Kidney (tissue), 14 donors: Measurements from ENCODE around the gene PTTG2. TPM values are rescaled to one million over a fixed set of nuclear protein-coding genes. Genes with fewer than 3 reads are reported as not detected.

ENCODE experiments used
- DNase-seq, 5 donors: peaks; one replicate each; pipeline ENCODE4 v3.0.0-alpha.2; 2013 to 2020
- FAIRE-seq: peaks from 2 replicates; lab custom pipeline; 2012; peaks lifted over from hg19 to GRCh38; lab: Jason Lieb, UNC
- H3K27ac ChIP-seq, 2 donors: one replicate each; pipeline ENCODE4 v1.7.0; 2013; ENCODE audit warnings: low read depth in 2 of 2, low read length in 2 of 2, inconsistent platforms in 1 of 2
- H3K27me3 ChIP-seq: one replicate; pipeline ENCODE4 v1.7.1; 2013; ENCODE audit warnings: low read length, inconsistent platforms; ENCODE audit not compliant: control insufficient read depth, insufficient read depth
- H3K36me3 ChIP-seq, 3 donors: one replicate each; pipeline versions ENCODE4 v1.7.0 to v1.7.1; 2013; ENCODE audit warnings: low read length in 3 of 3, control low read depth in 1 of 3, inconsistent platforms in 1 of 3; ENCODE audit not compliant: insufficient read depth in 3 of 3, control insufficient read depth in 2 of 3
- H3K4me1 ChIP-seq, 3 donors: one replicate each; pipeline versions ENCODE4 v1.7.0 to v1.7.1; 2013; ENCODE audit warnings: low read length in 3 of 3, inconsistent platforms in 1 of 3, low read depth in 1 of 3; ENCODE audit not compliant: control insufficient read depth in 2 of 3, insufficient read depth in 2 of 3
- H3K4me3 ChIP-seq, 3 donors: one replicate each; pipeline versions ENCODE4 v1.7.0 to v1.8.1; 2013; ENCODE audit warnings: low read length in 3 of 3, control low read depth in 1 of 3, inconsistent platforms in 1 of 3
- H3K9ac ChIP-seq, 3 donors: one replicate each; pipeline versions ENCODE4 v1.7.0 to v1.7.1; 2013; ENCODE audit warnings: low read length in 3 of 3, control low read depth in 1 of 3, inconsistent platforms in 1 of 3
- H3K9me3 ChIP-seq, 3 donors: one replicate each; pipeline versions ENCODE4 v1.7.0 to v1.7.1; 2013; ENCODE audit warnings: low read length in 3 of 3, control low read depth in 1 of 3, inconsistent platforms in 1 of 3; ENCODE audit not compliant: control insufficient read depth in 2 of 3, insufficient read depth in 1 of 3
- CTCF ChIP-seq: IDR thresholded peaks from 3 replicates; pipeline ENCODE4 v1.5.1; 2012; ENCODE audit warnings: mild to moderate bottlenecking, moderate library complexity, borderline replicate concordance; ENCODE audit not compliant: insufficient read depth; ENCODE audit errors: extremely low read depth
- intact Hi-C: fragments of 100-400 bp; cut with DNase I; formaldehyde crosslinking; loops from one replicate; pipeline ENCODE4 v1.11.1; 2022
- polyA plus RNA-seq: library from polyadenylated mRNA; stranded (reverse); fragments of 350-450 nt; fragmentation: Illumina TruSeq; extraction: RNeasy Lipid Tissue Mini Kit (QIAGEN cat#74804); gene quantifications from one replicate; pipeline ENCODE4 v1.2.3, GENCODE V29; 2014; ENCODE audit warnings: low read depth, low replicate concordance; ENCODE audit not compliant: insufficient read depth
- total RNA-seq: library from RNA; stranded (reverse); fragmentation: NEBNext Ultra II Directional; extraction: Animal tissue kit (Norgen Biotek cat#: 25700); gene quantifications from one replicate; pipeline ENCODE4 v1.2.1, GENCODE V29; 2021
- donor health status: control.
- donor health status: control.
- donor health status: control.
- donor health status: control.
- donor health status: control.
- donor health status: DM: yes; HTN: yes; CAD: no.
- donor health status: Normal renal cell carcinoma (clear cell type).

Gene PTTG2
- total and polyA plus RNA-seq, 2 donors from 2014 or later: 1.0 TPM; not detected in 1

- intact Hi-C loops: no loop called here
- Histone ChIP-seq H3K4me1 (peaks cover 8 to 44% (median 34%) of the 10 kb centered on the region in 3 donors), H3K4me3 (no peak overlapping the region), H3K27ac (peak overlapping the region; percentile 3 to 11), H3K9ac (no peak overlapping the region), H3K9me3 (no peaks in the 10 kb centered on the region), H3K27me3 (no peaks in the 10 kb centered on the region), H3K36me3 (no peaks in the 10 kb centered on the region)
- FAIRE-seq: no peak
- no peak for TF ChIP-seq CTCF
- peak in 2 of 5 donors; percentile 44 to 71 for DNase-seq
Observed at GRCh38 chr4:38004062-38004461, 43.9 kb downstream of the PTTG2 start.

GRCh38 chr4:38004887-38005286, 44.7 kb downstream of the PTTG2 start:
- intact Hi-C loops: no loop called here
- no peak for FAIRE-seq
- H3K27me3 ChIP-seq: no peaks in the 10 kb centered on the region

GRCh38 chr4:38005637-38006036, 45.4 kb downstream of the PTTG2 start:
- H3K4me1 ChIP-seq: peaks cover 8 to 59% (median 38%) of the 10 kb centered on the region in 3 donors
- DNase-seq (no peak), FAIRE-seq (no peak)
- peak overlapping the region in 1 of 3 donors; percentile 2 for H3K9ac ChIP-seq
- TF ChIP-seq CTCF: no peak
- intact Hi-C loops: no loop called here
- no peaks in the 10 kb centered on the region for H3K36me3 ChIP-seq
- H3K27ac ChIP-seq: peak overlapping the region; percentile 56 to 59
- H3K4me3 ChIP-seq: no peak overlapping the region
- no peaks in the 10 kb centered on the region for H3K9me3 ChIP-seq
- H3K27me3 ChIP-seq: no peaks in the 10 kb centered on the region

More at GRCh38 chr4:38004887-38005286, 44.7 kb downstream of the PTTG2 start:
- H3K9ac ChIP-seq: no peak overlapping the region
- no peaks in the 10 kb centered on the region for H3K36me3 ChIP-seq
- no peaks in the 10 kb centered on the region for H3K9me3 ChIP-seq
- peaks cover 8 to 52% (median 31%) of the 10 kb centered on the region in 3 donors for H3K4me1 ChIP-seq
- no peak for TF ChIP-seq CTCF
- peak in 2 of 5 donors; percentile 68 to 71 for DNase-seq
- no peak overlapping the region for H3K4me3 ChIP-seq
- peak overlapping the region; percentile 56 to 59 for H3K27ac ChIP-seq

GRCh38 chr4:38007645-38008044, 47.4 kb downstream of the PTTG2 start:
- Histone ChIP-seq H3K4me3 (no peak overlapping the region), H3K27me3 (no peaks in the 10 kb centered on the region), H3K9me3 (no peaks in the 10 kb centered on the region), H3K36me3 (no peaks in the 10 kb centered on the region), H3K9ac (peak overlapping the region in 1 of 3 donors; percentile 10), H3K4me1 (peaks cover 8 to 72% (median 44%) of the 10 kb centered on the region in 3 donors), H3K27ac (peak overlapping the region; percentile 15 to 67)
- intact Hi-C loops: no loop called here
- no peak for TF ChIP-seq CTCF
- FAIRE-seq (no peak), DNase-seq (no peak)
